A549 treated with CORT108297 at 1 μM for 4 hours (cell line): ENCODE measurements around the gene AHSP. TPM values are rescaled to one million over a fixed set of nuclear protein-coding genes. Genes with fewer than 3 reads are reported as not detected.

Source experiments
- total RNA-seq: library from RNA; stranded (reverse); fragments of 200-300 nt; extraction: Qiagen RNA extraction; gene quantifications from 5 replicates; pipeline ENCODE4 v1.2.3, GENCODE V29; 2022

Gene AHSP, protein sequence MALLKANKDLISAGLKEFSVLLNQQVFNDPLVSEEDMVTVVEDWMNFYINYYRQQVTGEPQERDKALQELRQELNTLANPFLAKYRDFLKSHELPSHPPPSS
- not detected in 5 replicates for total RNA-seq

DNA sequence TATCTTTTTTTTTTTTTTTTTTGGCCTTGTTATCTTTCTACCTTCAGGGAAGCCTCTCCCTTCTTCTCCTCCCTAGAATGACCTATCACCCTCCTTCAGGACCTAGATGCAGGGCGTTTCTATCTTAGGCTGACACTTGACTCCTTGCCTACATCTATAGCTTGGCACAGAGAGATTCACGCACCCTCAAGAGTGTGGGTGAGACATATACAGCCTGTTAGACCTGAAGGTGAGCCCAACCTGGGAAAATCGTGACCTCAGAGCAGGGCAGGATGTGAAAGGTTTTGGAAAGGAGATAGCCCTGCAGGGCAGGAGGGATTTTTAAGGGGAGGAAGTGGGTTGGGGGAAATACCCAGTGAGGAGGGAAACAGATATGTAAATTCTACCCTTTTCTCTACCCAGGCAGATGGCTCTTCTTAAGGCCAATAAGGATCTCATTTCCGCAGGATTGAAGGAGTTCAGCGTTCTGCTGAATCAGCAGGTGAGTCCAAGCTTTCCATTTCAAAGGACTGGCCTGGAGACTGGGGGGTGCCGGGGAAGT, at the start of gene AHSP:
AHSP (plus strand) TSS at position 167 of the 541 bp plus-strand sequence; CDS start at position 407, 240 bp downstream.

DNA sequence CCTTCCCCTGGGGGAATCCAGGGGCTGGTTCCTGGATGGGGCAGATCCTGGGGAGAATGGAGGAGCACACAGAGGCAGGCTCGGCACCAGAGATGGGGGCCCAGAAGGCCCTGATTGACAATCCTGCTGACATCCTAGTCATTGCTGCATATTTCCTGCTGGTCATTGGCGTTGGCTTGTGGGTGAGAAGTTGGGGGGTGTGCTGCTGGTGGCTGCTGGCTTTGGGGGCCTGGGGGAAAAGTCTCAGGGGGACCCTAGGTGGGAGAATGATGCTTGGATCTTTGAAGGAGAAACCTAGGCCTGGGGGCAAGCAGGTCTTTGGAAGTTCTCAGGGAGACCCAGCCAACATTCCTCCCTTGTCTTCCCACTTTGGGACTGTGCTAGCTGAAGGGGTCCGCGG, 44.6 kb upstream of the AHSP start, which contains the start of gene SLC5A2:
SLC5A2 (plus strand) TSS at position 43 of the 400 bp plus-strand sequence; CDS start at position 57, 14 bp downstream.

DNA sequence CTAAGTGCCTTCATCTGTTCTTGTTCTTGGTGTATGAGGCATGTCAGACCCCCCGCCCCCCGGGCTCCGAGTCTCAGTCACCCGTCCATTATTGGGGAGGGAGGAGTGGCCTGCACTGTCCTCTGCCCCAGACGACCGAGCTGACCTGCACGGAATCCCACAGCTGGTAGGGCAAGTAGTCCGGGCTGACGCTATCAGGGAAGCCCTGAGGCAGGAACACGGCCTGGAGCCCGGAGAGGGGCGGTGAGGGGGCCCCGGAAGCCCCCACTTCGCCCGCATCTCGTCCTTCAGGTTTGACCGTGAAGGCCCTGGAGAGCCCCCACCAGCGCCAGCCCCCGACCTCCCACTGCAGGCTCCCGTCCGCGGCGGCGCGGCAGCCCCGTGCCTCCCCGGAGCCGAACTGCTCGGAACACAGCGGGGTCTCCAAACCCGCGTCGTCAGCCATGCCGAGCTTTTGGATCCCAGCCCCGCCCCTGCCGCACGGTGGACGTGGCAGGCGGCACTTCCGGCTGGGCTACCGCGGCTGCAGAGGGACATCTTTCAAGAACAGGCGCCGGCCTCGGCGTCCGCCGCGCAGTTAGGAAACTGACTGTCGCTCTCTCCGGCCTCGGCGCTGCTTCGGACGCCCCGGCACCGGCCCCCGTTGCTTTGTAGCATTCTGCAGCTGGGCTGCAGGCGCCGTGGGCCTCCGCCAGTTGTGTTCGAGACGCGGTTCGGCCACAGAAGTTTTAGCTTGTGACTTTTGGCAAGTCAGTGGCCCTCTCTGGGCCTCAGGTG, 19.6 kb upstream of the AHSP start, which contains the start of gene RUSF1:
RUSF1 (minus strand) TSS at position 463 of the 777 bp plus-strand sequence; CDS start at position 445, 18 bp downstream.

Other genes with a start within 250 kb of the AHSP start
- gene ITGAX, start 172.7 kb upstream of the AHSP start, total RNA-seq: 1.1 to 1.9 TPM (median 1.7 TPM) in 5 replicates
- gene ITGAD, start 134.6 kb upstream of the AHSP start, total RNA-seq: 0.02 TPM in 1 of 5 replicates, not detected in the others
- gene COX6A2, start 99.5 kb upstream of the AHSP start, total RNA-seq: not detected in 5 replicates
- 0.14 to 0.22 TPM (median 0.14 TPM) in 5 replicates for gene ZNF843, start 85.1 kb upstream of the AHSP start, total RNA-seq
- 6.7 to 15.2 TPM (median 11.1 TPM) in 5 replicates for gene ARMC5, start 68.4 kb upstream of the AHSP start, total RNA-seq
- gene TGFB1I1, start 55.7 kb upstream of the AHSP start, total RNA-seq: 35.9 to 63.4 TPM (median 47.8 TPM) in 5 replicates
- gene SLC5A2, start 44.8 kb upstream of the AHSP start, total RNA-seq: 0.07 to 0.46 TPM (median 0.21 TPM) in 5 replicates
- gene RUSF1, start 19.5 kb upstream of the AHSP start, total RNA-seq: 39.3 to 57.5 TPM (median 53.3 TPM) in 5 replicates